HCT116 (cell line): Measurements from ENCODE around the gene PRKAR2A. TPM values are rescaled to one million over a fixed set of nuclear protein-coding genes. Genes with fewer than 3 reads are reported as not detected.

Experiments
- ATAC-seq: fragments of 200-7000 bp; cut with Tn5 transposase; 2 replicates; pipeline ENCODE4 v1.9.1; 2020; ENCODE audit warnings: mild to moderate bottlenecking, moderate library complexity
- BruUV-seq: library from RNA; stranded (reverse); fragments of 400-500 nt; replicated peaks from 2 replicates; lab custom pipeline; 2021; lab: Mats Ljungman, UMichigan
- CTCF ChIA-PET: fragments of 300-600 bp; sonication (Branson Sonifier 250); formaldehyde crosslinking; loops from one replicate; lab custom pipeline; 2021; ENCODE audit warnings: antibody characterized with exemption; lab: Charles Lee
- POLR2A ChIA-PET: fragments of 300-600, 350-600 bp; sonication (Branson Sonifier 250); formaldehyde crosslinking; loops from one replicate; lab custom pipeline; 2021; ENCODE audit warnings: antibody characterized with exemption; lab: Charles Lee
- RAD21 ChIA-PET, 2 experiments: fragments of 300-600 bp; sonication (Branson Sonifier 250); formaldehyde crosslinking; loops; one replicate each; lab custom pipeline; 2023; ENCODE audit warnings: low total read pairs in 2 of 2; ENCODE audit not compliant: uncharacterized antibody in 2 of 2, unreplicated experiment in 2 of 2, low non-redundant PET in 1 of 2; lab: Charles Lee
- DNase-seq: peaks from one replicate; pipeline ENCODE4 v3.0.0-alpha.2; 2010; ENCODE audit warnings: low read depth, low spot score
- H2AFZ ChIP-seq: fragments of 200-600 bp; shearing (Covaris generic), sonication (generic); 2 replicates; pipeline ENCODE4 v1.6.1; 2017; ENCODE audit warnings: low read depth, mixed run types, mixed read lengths, antibody characterized with exemption, low read length; ENCODE audit not compliant: poor library complexity, severe bottlenecking
- H3K27ac ChIP-seq: 2 replicates; pipeline ENCODE4 v1.5.1; 2012; ENCODE audit warnings: low read depth, low read length
- H3K27me3 ChIP-seq: fragments of 200-600 bp; sonication (generic); 2 replicates; pipeline ENCODE4 v1.6.1; 2016; ENCODE audit warnings: mixed run types, low read length, mixed read lengths; ENCODE audit not compliant: insufficient read depth
- H3K36me3 ChIP-seq, 2 experiments: fragments of 200-500 bp in 1 of 2; fragments of 200-600 bp in 1 of 2; sonication (Bioruptor generic) in 1 of 2; sonication (generic) in 1 of 2; 2 replicates each; pipeline versions ENCODE4 v1.5.1 to v1.6.1; 2014 to 2016; ENCODE audit warnings: low read length in 2 of 2, inconsistent platforms in 1 of 2, mixed read lengths in 1 of 2, mixed run types in 1 of 2; ENCODE audit not compliant: insufficient read depth in 2 of 2, control insufficient read depth in 1 of 2
- H3K4me1 ChIP-seq, 2 experiments: fragments of 200-600 bp in 1 of 2; sonication (generic) in 1 of 2; 2 replicates each; pipeline versions ENCODE4 v1.5.1 to v1.6.1; 2012 to 2017; ENCODE audit warnings: low read length in 2 of 2, inconsistent platforms in 1 of 2, mild to moderate bottlenecking in 1 of 2, mixed read lengths in 1 of 2, mixed run types in 1 of 2, moderate library complexity in 1 of 2; ENCODE audit not compliant: insufficient read depth in 2 of 2, control insufficient read depth in 1 of 2
- H3K4me2 ChIP-seq: fragments of 200-600 bp; sonication (generic); 2 replicates; pipeline ENCODE4 v1.6.1; 2017; ENCODE audit warnings: mixed run types, low read length, mixed read lengths
- H3K4me3 ChIP-seq, 2 experiments: fragments of 200-600 bp in 1 of 2; sonication (generic) in 1 of 2; replicated peaks in 1 of 2; 2 replicates each; pipeline ENCODE4 v1.5.1; 2011 to 2016; ENCODE audit warnings: low read length in 2 of 2, control low read depth in 1 of 2, low read depth in 1 of 2, mild to moderate bottlenecking in 1 of 2, mixed read lengths in 1 of 2, mixed run types in 1 of 2
- H3K79me2 ChIP-seq: fragments of 200-600 bp; sonication (generic); 2 replicates; pipeline ENCODE4 v1.6.1; 2017; ENCODE audit warnings: mild to moderate bottlenecking, mixed run types, low read length, moderate library complexity, mixed read lengths; ENCODE audit not compliant: insufficient read depth
- H3K9ac ChIP-seq: fragments of 200-600 bp; sonication (generic); 2 replicates; pipeline ENCODE4 v1.6.1; 2016; ENCODE audit warnings: low read length, mixed read lengths
- H3K9me2 ChIP-seq: fragments of 200-600 bp; sonication (generic), shearing (Covaris generic); 2 replicates; pipeline ENCODE4 v1.6.1; 2017; ENCODE audit warnings: mixed run types, mild to moderate bottlenecking, moderate library complexity; ENCODE audit not compliant: insufficient read depth
- H3K9me3 ChIP-seq, 2 experiments: fragments of 200-500 bp in 1 of 2; fragments of 200-600 bp in 1 of 2; sonication (Bioruptor generic) in 1 of 2; sonication (generic) in 1 of 2; 2 replicates each; pipeline ENCODE4 v1.6.1; 2014 to 2017; ENCODE audit warnings: low read length in 2 of 2, mixed read lengths in 2 of 2, inconsistent platforms in 1 of 2, low read depth in 1 of 2, mild to moderate bottlenecking in 1 of 2, mixed run types in 1 of 2, moderate library complexity in 1 of 2; ENCODE audit not compliant: control insufficient read depth in 1 of 2, insufficient read depth in 1 of 2
- H4K20me1 ChIP-seq: fragments of 200-600 bp; sonication (generic), shearing (Covaris generic); 2 replicates; pipeline ENCODE4 v1.6.1; 2017; ENCODE audit warnings: mixed run types, mild to moderate bottlenecking, moderate library complexity; ENCODE audit not compliant: insufficient read depth
- CEBPB ChIP-seq: IDR thresholded peaks from 2 replicates; pipeline ENCODE4 v1.6.1; 2012; ENCODE audit warnings: low read depth
- ELF1 ChIP-seq: IDR thresholded peaks from 2 replicates; pipeline ENCODE4 v1.6.1; 2012; ENCODE audit warnings: low read depth, borderline replicate concordance
- EZH2 ChIP-seq: fragments of 200-600 bp; sonication (generic); IDR thresholded peaks from 2 replicates; pipeline ENCODE4 v1.6.1; 2017; ENCODE audit warnings: antibody characterized with exemption, mixed run types
- EZH2phosphoT487 ChIP-seq: fragments of 200-600 bp; IDR thresholded peaks from 2 replicates; pipeline ENCODE4 v1.6.1; 2018; ENCODE audit warnings: antibody characterized with exemption, borderline replicate concordance
- POLR2A ChIP-seq: IDR thresholded peaks from 2 replicates; pipeline ENCODE4 v1.7.0; 2011; ENCODE audit warnings: borderline replicate concordance; ENCODE audit not compliant: insufficient read depth, insufficient read length; ENCODE audit errors: extremely low read depth
- POLR2AphosphoS5 ChIP-seq: IDR thresholded peaks from 2 replicates; pipeline ENCODE4 v1.6.1; 2011; ENCODE audit warnings: mild to moderate bottlenecking, low read depth, low read length, moderate library complexity
- SIN3A ChIP-seq: IDR thresholded peaks from 2 replicates; pipeline ENCODE4 v1.6.1; 2012; ENCODE audit warnings: low read depth
- TCF7L2 ChIP-seq: IDR thresholded peaks from 2 replicates; pipeline ENCODE4 v1.7.0; 2011; ENCODE audit warnings: borderline replicate concordance, inconsistent platforms; ENCODE audit not compliant: insufficient read depth, insufficient read length; ENCODE audit errors: extremely low read depth
- ZFX ChIP-seq: fragments of 450-650 bp; IDR thresholded peaks from 2 replicates; pipeline ENCODE4 v1.6.1; 2017
- intact Hi-C: fragments of 100-400 bp; cut with micrococcal nuclease; formaldehyde crosslinking; loops from 2 replicates; pipeline ENCODE4 v1.10.0; 2022
- total RNA-seq: library from RNA; stranded (reverse); gene quantifications from one replicate; pipeline ENCODE4 v1.2.1, GENCODE V29; 2021; ENCODE audit not compliant: unreplicated experiment
- TF ChIP-seq, protein P1 (sequence below): IDR thresholded peaks from 2 replicates; pipeline ENCODE4 v1.6.1; 2012
- TF ChIP-seq, protein P2 (sequence below): IDR thresholded peaks from 2 replicates; pipeline ENCODE4 v1.6.1; 2012
- TF ChIP-seq, protein P3 (sequence below): IDR thresholded peaks from 2 replicates; pipeline ENCODE4 v1.6.1; 2012; ENCODE audit warnings: low read depth

Gene PRKAR2A
- total RNA-seq, 1 experiment from 2014 or later, result 63.3 TPM

DNA sequence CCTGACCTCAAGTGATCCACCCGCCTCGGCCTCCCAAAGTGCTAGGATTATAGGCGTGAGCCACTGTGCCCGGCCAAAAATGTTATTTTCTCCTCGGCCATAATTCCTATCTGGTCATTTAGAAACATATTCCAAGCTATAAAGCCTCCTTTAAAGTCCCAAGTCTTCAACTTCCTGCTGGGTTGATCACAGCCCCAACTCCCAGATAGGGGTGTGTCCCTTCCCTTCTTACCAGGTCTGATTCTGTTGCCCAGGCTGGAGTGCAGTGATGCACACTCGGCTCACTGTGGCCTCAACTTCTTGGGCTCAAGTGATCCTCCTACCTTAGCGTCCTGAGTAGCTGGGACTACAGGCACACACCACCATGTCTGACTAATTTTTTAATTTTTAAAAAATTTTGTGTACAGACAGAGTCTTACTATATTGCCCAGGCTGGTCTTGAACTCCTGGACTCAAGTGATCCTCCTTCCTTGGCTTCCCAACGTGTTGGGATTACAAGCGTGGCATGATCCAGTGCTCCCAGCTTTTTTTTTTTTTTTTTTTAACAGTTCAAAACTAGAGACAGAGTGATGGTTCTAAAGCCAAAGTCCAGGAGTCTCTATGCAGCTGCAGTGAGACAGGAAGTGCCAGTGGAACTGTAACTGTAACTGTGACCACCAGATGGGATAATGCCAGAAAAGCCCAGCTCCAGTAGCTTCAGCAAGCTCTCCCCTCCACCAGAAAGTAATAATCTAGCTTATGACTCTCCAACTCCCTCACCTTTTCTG lies 8.2 kb upstream of the PRKAR2A start (continued):
- no peak for TF ChIP-seq POLR2AphosphoS5
- TF ChIP-seq ZFX, result no peak
- TF ChIP-seq CEBPB, result no peak
- TF ChIP-seq SIN3A, result no peak
- no peak for TF ChIP-seq POLR2A
- TF ChIP-seq ELF1, result no peak
- TF ChIP-seq, protein P1, sequence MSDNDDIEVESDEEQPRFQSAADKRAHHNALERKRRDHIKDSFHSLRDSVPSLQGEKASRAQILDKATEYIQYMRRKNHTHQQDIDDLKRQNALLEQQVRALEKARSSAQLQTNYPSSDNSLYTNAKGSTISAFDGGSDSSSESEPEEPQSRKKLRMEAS, result no peak

DNA sequence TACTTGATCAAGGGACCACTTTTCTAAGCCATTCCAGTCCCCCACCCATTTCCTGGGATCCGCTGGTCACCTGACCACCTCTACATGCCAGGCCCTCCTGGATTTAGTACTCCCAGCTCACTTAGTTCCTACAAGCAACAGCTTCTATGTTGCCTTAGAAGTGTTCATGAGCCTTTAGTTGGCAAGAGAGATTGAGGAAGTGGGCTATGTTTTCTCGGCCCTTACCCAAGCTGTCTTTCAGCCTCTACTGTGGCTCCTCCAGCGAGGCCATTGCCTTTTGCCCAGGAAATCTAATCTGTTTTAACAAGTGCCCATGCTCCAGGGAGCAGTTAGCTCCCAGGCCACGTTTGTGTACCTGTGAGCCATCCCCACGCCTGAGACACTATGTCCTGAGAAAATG lies 4.5 kb upstream of the PRKAR2A start:
- BruUV-seq, result no TSS peak
- POLR2A ChIA-PET, result no interaction called here
- CTCF ChIA-PET, result no interaction called here
- intact Hi-C loops, result no loop called here
- H3K36me3 ChIP-seq, result no peaks in the 10 kb centered on the region
- H3K4me3 ChIP-seq, result no peak overlapping the region
- H3K4me1 ChIP-seq, result peaks cover 3 to 10% of the 10 kb centered on the region in 2 experiments; a peak in 3 of 4 replicates
- H4K20me1 ChIP-seq, result no peaks in the 10 kb centered on the region
- no peaks in the 10 kb centered on the region for H3K9me3 ChIP-seq
- H3K9ac ChIP-seq, result no peak overlapping the region
- no peaks in the 10 kb centered on the region for H3K27me3 ChIP-seq
- H3K27ac ChIP-seq, result no peak overlapping the region
- ATAC-seq, result no peak
- TF ChIP-seq ELF1 (no peak), EZH2 (no peak), TCF7L2 (no peak), EZH2phosphoT487 (no peak), CEBPB (no peak), SIN3A (no peak)
- TF ChIP-seq, protein P1, result no peak
- TF ChIP-seq, protein P2, sequence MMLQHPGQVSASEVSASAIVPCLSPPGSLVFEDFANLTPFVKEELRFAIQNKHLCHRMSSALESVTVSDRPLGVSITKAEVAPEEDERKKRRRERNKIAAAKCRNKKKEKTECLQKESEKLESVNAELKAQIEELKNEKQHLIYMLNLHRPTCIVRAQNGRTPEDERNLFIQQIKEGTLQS, result no peak
- TF ChIP-seq, protein P3, sequence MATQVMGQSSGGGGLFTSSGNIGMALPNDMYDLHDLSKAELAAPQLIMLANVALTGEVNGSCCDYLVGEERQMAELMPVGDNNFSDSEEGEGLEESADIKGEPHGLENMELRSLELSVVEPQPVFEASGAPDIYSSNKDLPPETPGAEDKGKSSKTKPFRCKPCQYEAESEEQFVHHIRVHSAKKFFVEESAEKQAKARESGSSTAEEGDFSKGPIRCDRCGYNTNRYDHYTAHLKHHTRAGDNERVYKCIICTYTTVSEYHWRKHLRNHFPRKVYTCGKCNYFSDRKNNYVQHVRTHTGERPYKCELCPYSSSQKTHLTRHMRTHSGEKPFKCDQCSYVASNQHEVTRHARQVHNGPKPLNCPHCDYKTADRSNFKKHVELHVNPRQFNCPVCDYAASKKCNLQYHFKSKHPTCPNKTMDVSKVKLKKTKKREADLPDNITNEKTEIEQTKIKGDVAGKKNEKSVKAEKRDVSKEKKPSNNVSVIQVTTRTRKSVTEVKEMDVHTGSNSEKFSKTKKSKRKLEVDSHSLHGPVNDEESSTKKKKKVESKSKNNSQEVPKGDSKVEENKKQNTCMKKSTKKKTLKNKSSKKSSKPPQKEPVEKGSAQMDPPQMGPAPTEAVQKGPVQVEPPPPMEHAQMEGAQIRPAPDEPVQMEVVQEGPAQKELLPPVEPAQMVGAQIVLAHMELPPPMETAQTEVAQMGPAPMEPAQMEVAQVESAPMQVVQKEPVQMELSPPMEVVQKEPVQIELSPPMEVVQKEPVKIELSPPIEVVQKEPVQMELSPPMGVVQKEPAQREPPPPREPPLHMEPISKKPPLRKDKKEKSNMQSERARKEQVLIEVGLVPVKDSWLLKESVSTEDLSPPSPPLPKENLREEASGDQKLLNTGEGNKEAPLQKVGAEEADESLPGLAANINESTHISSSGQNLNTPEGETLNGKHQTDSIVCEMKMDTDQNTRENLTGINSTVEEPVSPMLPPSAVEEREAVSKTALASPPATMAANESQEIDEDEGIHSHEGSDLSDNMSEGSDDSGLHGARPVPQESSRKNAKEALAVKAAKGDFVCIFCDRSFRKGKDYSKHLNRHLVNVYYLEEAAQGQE, result no peak
- no peak overlapping the region for H2AFZ ChIP-seq
- no peaks in the 10 kb centered on the region for H3K9me2 ChIP-seq
- no peak for DNase-seq
- H3K4me2 ChIP-seq, result no peak overlapping the region
- RAD21 ChIA-PET, result no interaction called here
- H3K79me2 ChIP-seq, result no peaks in the 10 kb centered on the region
